ENCODE measurements around the gene FOXA3. TPM values are rescaled to one million over a fixed set of nuclear protein-coding genes. Genes with fewer than 3 reads are reported as not detected.
"Not testable (repeated sequence)": the region's sequence is repeated elsewhere in the genome, so short reads cannot be mapped to it uniquely, and the experiment has no call there.

FOXA3 gene
- total and polyA plus RNA-seq, 8 donors = 19.8 to 45.0 (median 25.8) TPM

GRCh38 chr19:45863335-45863839 lies 739 bp upstream of the FOXA3 start:
- DNase-seq (no peak), FAIRE-seq (no peak), ATAC-seq (peak in 2 of 4 donors; percentile 0 to 1)
- Histone ChIP-seq H3K9me3 (no peaks in the 10 kb centered on the region), H3K4me3 (peak overlapping the region in 3 of 4 donors; percentile 90 to 94 (median 94)), H3K4me1 (peaks cover 0 to 15% (median 7%) of the 10 kb centered on the region in 3 donors), H3K27ac (peak overlapping the region; percentile 44 to 86 (median 67)), H3K36me3 (no peaks in the 10 kb centered on the region), H3K27me3 (no peaks in the 10 kb centered on the region)
- intact Hi-C loops (cut with DNase I) = no loop called here
- TF ChIP-seq CTCF (IDR thresholded peaks at IDR 0.05) = no peak
- WGBS, 2 donors = 5 to 6% methylated on average over 22 of the region's 22 CpGs

GRCh38 chr19:45864629-45865082 lies 530 bp downstream of the FOXA3 start:
- H3K4me3 ChIP-seq = peak overlapping the region; percentile 43 to 94 (median 75)
- ATAC-seq (no peak), DNase-seq (peak in 2 of 6 donors; percentile 17 to 18), FAIRE-seq (no peak)
- no peak for TF ChIP-seq CTCF (IDR thresholded peaks at IDR 0.05)
- intact Hi-C loops (cut with DNase I) = loop anchor here in 1 of 3 donors (2.0 kb wide), 1 partner anchor 18 kb away; no protein-coding TSS in a partner anchor
- 9 to 17% methylated on average over 12 of the region's 12 CpGs for WGBS, 2 donors
- peaks cover 0 to 15% (median 7%) of the 10 kb centered on the region in 3 donors for H3K4me1 ChIP-seq
- H3K36me3 ChIP-seq = no peaks in the 10 kb centered on the region
- no peaks in the 10 kb centered on the region for H3K27me3 ChIP-seq
- H3K9me3 ChIP-seq = no peaks in the 10 kb centered on the region
- peak overlapping the region; percentile 44 to 86 (median 67) for H3K27ac ChIP-seq

GRCh38 chr19:45865269-45865948 lies 1.3 kb downstream of the FOXA3 start:
- ATAC-seq (peak in 1 of 4 donors; percentile 2), DNase-seq (peak in 5 of 6 donors; percentile 42 to 81 (median 59)), FAIRE-seq (no peak)
- Histone ChIP-seq H3K4me3 (peak overlapping the region; percentile 43 to 94 (median 75)), H3K27ac (peak overlapping the region in 2 of 4 donors; percentile 75 to 86), H3K9me3 (no peaks in the 10 kb centered on the region), H3K36me3 (no peaks in the 10 kb centered on the region), H3K4me1 (peaks cover 0 to 15% (median 7%) of the 10 kb centered on the region in 3 donors), H3K27me3 (no peaks in the 10 kb centered on the region)
- TF ChIP-seq CTCF (IDR thresholded peaks at IDR 0.05) = no peak
- 29 to 40% methylated on average over 9 of the region's 9 CpGs for WGBS, 2 donors
- intact Hi-C loops (cut with DNase I) = loop anchor here in 1 of 3 donors (2.0 kb wide), 1 partner anchor 17 kb away; no protein-coding TSS in a partner anchor

- no peak for FAIRE-seq
- Histone ChIP-seq H3K36me3 (no peaks in the 10 kb centered on the region), H3K27ac (peak overlapping the region in 3 of 4 donors; percentile 22 to 86 (median 75)), H3K4me3 (peak overlapping the region; percentile 43 to 94 (median 75)), H3K9me3 (no peaks in the 10 kb centered on the region), H3K27me3 (no peaks in the 10 kb centered on the region), H3K4me1 (peaks cover 0 to 5% (median 0%) of the 10 kb centered on the region in 3 donors)
- peak in 2 of 6 donors; percentile 40 to 66 for DNase-seq
- TF ChIP-seq CTCF (IDR thresholded peaks at IDR 0.05) = no peak
- no peak for ATAC-seq
- 23 to 37% methylated on average over 10 to 11 of the region's 11 CpGs for WGBS, 2 donors
- intact Hi-C loops (cut with DNase I) = no loop called here
These were observed 2.5 kb downstream of the FOXA3 start for GRCh38 chr19:45866400-45867176.

GRCh38 chr19:45867241-45867640 lies 3.1 kb downstream of the FOXA3 start:
- H3K9me3 ChIP-seq; H3K4me1 ChIP-seq; intact Hi-C loops (cut with DNase I); DNase-seq; ATAC-seq; H3K36me3 ChIP-seq; FAIRE-seq; H3K27me3 ChIP-seq: not testable (repeated sequence)
- peak overlapping the region in 3 of 4 donors; percentile 56 to 94 (median 94) for H3K4me3 ChIP-seq
- WGBS, 2 donors = 36 to 60% methylated on average over 4 of the region's 4 CpGs
- H3K27ac ChIP-seq = peak overlapping the region in 2 of 4 donors; percentile 75 to 86

Measured in pancreas (tissue), 10 donors.